Measurements from ENCODE around the gene PADI1.

The PADI1 gene

DNA sequence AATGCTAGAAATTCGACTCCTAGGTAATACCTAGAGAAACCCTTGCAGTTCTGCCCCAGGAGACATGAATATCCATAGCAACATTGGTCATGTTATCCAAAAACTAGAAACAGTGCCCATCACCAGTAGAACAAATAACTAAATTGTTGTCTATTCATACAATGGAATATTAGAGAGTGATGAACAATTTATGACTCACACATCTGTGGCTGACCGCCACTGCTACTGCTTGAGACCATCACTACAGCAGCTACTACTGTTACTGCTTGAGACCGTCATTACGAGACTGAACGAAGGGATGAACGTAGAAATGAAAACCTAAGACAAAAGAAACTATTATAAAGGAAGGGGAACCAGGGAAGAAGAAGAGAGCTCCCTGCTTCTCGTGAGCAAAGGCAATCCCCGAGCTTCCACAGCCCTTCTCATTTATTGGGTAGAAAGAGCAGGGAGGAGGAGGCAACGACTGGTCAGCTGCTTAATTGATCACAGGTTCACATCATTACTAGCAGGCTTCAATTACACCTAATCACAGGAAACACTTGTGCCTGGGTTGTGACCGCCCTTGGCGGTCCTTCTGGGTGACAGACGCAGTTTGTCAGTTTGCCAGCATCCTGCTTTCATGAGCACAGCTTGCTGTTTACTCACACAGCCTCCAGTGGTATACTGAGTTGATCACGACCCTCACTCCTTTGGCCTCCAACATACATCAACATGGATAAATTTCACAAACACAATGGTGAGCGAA lies 88.9 kb downstream of the PADI1 start:
- in situ Hi-C loops (cut with MboI; ENCODE audit: low sequenced_read_pairs): no loop called here

DNA sequence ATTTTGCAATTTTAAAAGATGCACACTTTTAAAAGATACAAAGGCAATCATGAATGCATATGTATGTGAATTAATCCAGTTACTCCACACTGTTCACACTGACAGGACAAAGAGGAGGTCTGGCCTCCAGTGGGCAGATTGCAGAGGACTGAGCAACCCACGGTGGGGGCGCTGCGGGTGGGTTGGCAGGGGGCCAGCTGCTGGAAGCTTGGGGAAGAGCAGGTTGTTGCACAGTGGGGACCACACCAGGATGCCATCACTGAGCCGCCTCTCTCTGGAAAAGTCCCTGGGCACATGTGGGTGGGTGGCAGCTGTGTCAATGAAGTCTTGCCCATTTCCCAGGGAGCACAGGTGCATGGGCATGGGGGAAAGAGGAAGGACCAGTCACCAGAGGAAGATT lies 90.4 kb downstream of the PADI1 start:
- in situ Hi-C loops (cut with MboI; ENCODE audit: low sequenced_read_pairs): no loop called here
